Activated CD8-positive, alpha-beta T cell treated with anti-CD3 and anti-CD28 coated beads, Interleukin-2, amount 10 ng/mL, durations not matched to agents 7 days and 5 days (primary cell): ENCODE results near the gene TAGLN2. TPM values are rescaled to one million over a fixed set of nuclear protein-coding genes. Genes with fewer than 3 reads are reported as not detected.

ENCODE experiments used
- ATAC-seq: fragments of 150-1000 bp; cut with Tn5 transposase; one replicate; pipeline ENCODE4 v1.10.0; 2021; ENCODE audit warnings: moderate library complexity
- CTCF ChIA-PET: fragments of 350-600 bp; sonication (Branson Sonifier 250); formaldehyde crosslinking; loops from one replicate; lab custom pipeline; 2021; ENCODE audit warnings: antibody characterized with exemption; lab: Charles Lee
- POLR2A ChIA-PET: fragments of 350-600 bp; sonication (Branson Sonifier 250); formaldehyde crosslinking; loops from one replicate; lab custom pipeline; 2021; ENCODE audit warnings: antibody characterized with exemption; lab: Charles Lee
- DNase-seq: peaks from one replicate; pipeline ENCODE4 v3.0.0-alpha.2; 2020
- H3K27ac Mint-ChIP-seq: one replicate; pipeline ENCODE4 v1.8.0; 2021; ENCODE audit warnings: mild to moderate bottlenecking, mixed read lengths
- H3K27me3 Mint-ChIP-seq: one replicate; pipeline ENCODE4 v1.8.0; 2021; ENCODE audit warnings: low read depth, mixed read lengths
- H3K36me3 Mint-ChIP-seq: one replicate; pipeline ENCODE4 v1.8.0; 2021; ENCODE audit warnings: low read depth, mixed read lengths
- H3K4me1 Mint-ChIP-seq: one replicate; pipeline ENCODE4 v1.8.0; 2021; ENCODE audit warnings: low read depth, mixed read lengths
- H3K4me3 Mint-ChIP-seq: one replicate; pipeline ENCODE4 v1.8.0; 2021; ENCODE audit warnings: mild to moderate bottlenecking, mixed read lengths
- H3K9me3 Mint-ChIP-seq: one replicate; pipeline ENCODE4 v1.8.0; 2022; ENCODE audit warnings: mixed read lengths; ENCODE audit not compliant: insufficient read depth
- total RNA-seq, 2 experiments: library from RNA; stranded (reverse); gene quantifications; one replicate each; pipeline ENCODE4 v1.2.3, GENCODE V29; 2021

The TAGLN2 gene
- total RNA-seq, result 100 to 1,000 TPM; 476 to 510 TPM

DNA sequence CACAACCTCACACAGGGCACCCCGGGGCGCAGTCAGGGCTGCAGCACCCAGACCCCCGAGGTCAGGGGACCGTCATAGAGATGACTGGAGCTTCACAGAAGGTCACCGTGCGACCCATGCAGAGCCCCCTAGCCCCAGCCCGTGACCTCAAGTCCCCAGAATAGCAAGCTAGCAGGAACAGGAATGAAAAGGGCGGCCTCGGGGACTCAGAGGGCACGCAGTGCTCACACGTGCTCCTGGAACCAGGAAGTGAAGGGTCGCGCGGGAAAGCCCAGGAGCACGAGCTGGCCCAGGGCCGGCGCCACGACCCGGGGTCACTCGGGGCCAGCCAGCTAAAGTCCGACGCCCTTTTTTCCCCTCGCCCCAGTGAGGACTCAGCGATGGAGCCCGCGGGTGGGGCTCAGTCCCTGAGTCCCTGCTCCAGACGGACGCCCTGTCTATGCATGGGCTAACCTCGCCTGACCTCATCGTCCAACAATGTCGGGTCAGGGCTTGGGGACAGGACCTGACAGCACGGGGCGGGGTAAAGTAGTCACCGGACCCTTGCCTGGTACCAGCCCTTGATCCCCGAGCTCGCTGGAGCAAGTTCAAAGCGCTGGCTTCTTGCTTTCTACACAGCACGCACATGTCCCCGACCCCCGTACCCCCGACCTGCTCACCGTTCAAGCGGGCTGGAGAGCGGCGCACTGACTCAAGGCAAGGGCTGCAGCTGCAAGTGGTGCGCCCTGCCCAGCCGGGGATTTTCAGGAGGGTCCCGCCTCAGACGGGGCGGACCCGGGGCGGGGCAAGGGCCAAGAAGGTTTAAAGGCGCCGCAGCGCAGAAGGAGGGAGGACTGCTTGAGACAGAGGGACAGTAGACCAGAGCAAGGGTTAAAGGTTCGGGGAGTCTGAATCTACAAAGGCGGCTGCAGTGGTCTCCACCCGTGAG, at the start of gene TAGLN2:
Gene TAGLN2, minus strand, starts transcription at position 717 of the 928 bp plus-strand sequence. CDS start 4,998 bp downstream, outside the sequence.
- Mint-ChIP-seq H3K27ac (peak within 1 kb of the TSS; percentile 96), H3K4me1 (peaks cover 44% of the 10 kb centered on the region), H3K4me3 (peak within 1 kb of the TSS; percentile 90), H3K27me3 (no peaks in the 10 kb centered on the region), H3K36me3 (peaks cover 41% of the 10 kb centered on the region), H3K9me3 (no peaks in the 10 kb centered on the region)
- ChIA-PET POLR2A (interaction anchor here (0.7 to 3.8 kb wide), 18 partner anchors 9 to 916 kb away, joined by 3 to 33 read pairs (median 6); partner anchors contain the start of genes IFI16 and PIGM), CTCF (interaction anchor here (0.7 to 6.7 kb wide), 8 partner anchors 10 to 144 kb away, joined by 3 to 49 read pairs (median 4); partner anchors contain the start of gene DUSP23)
- DNase-seq (peak; percentile 90), ATAC-seq (peak; percentile 66)

GRCh38 chr1:159974350-159974965, 49.2 kb upstream of the TAGLN2 start:
- ChIA-PET POLR2A (no interaction called here), CTCF (interaction anchor here (3.0 kb wide), 1 partner anchor 32 kb away, joined by 15 read pairs; no protein-coding TSS in a partner anchor)
- Mint-ChIP-seq H3K27ac (no peak overlapping the region), H3K9me3 (no peaks in the 10 kb centered on the region), H3K4me1 (no peaks in the 10 kb centered on the region), H3K36me3 (no peaks in the 10 kb centered on the region), H3K4me3 (no peak overlapping the region), H3K27me3 (peaks cover 27% of the 10 kb centered on the region)
- ATAC-seq, result no peak
- no peak for DNase-seq

DNA sequence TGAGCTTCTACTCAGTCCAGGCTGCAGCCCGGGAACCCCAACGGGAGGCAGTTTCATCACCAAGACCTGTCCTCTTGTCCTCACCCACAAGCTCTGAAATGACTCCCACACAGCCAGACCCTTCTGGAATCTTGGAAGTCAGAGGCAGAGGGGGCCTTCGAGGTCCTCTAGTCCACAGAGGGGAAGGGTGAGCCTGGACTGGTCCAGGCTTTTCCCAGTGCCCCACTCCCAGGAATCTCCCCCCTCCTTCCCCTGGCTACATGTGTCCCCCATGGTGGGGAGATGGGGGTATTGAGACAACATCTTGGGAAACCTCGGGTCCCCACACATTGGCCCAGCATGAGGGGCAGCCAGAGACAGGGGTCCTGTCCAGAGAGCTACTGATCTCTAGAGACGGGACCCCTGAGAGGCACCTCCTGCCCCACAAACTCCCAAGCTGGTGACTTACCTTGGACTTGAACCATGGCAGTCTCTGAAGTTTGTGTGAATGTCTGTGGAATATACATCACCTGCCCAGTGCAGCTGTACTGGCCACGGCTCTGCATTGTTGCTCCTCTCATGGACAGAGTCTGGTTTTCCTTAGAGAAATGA, 48.1 kb upstream of the TAGLN2 start:
- ChIA-PET POLR2A (no interaction called here), CTCF (interaction anchor here (3.0 kb wide), 1 partner anchor 33 kb away, joined by 15 read pairs; no protein-coding TSS in a partner anchor)
- Mint-ChIP-seq H3K4me1 (no peaks in the 10 kb centered on the region), H3K36me3 (no peaks in the 10 kb centered on the region), H3K27ac (no peak overlapping the region), H3K4me3 (no peak overlapping the region), H3K9me3 (no peaks in the 10 kb centered on the region), H3K27me3 (peaks cover 24% of the 10 kb centered on the region)
- DNase-seq (no peak), ATAC-seq (no peak)

DNA sequence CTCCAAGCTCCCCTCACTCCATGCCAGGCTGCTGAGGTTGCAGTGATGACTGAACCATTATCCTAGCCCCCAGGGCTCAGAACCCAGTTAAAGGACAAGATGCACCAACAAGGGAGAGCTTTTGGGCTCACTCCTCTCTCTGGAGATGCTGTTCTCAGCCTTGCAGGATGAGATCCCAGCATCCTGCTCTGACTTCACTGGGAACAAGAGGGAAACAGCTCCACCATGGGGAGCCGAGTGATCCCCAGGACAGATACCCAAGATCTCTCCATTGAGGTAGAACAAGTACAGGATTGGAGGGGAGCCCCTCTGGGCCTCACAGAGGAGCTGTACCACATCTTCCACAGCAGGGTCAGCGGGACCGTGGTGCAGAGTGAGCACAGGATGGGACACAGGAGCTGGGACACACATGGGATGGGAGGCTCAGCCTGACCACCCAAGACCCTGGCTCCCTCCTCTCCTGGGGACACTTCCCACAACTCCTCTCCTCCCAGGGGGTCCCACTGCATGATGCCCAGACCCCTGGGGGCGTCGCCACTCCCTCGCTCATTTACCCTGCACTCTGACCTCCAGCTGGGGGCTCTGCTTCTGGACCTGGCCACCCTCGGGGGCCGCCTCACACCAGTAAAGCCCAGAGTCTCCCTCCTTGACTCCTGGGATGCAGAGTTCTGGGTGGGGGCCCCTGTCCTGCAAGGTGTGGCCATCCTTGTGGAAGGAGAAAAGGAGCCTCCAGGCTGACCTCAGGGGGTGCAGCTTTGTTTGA, 47.3 kb upstream of the TAGLN2 start:
- POLR2A ChIA-PET, result interaction anchor here (0.6 kb wide), 1 partner anchor 1799 kb away, joined by 3 read pairs; no protein-coding TSS in a partner anchor
- no peak overlapping the region for H3K4me3 Mint-ChIP-seq
- CTCF ChIA-PET, result interaction anchor here (3.0 kb wide), 1 partner anchor 34 kb away, joined by 15 read pairs; no protein-coding TSS in a partner anchor
- no peaks in the 10 kb centered on the region for H3K4me1 Mint-ChIP-seq
- DNase-seq, result no peak
- no peaks in the 10 kb centered on the region for H3K9me3 Mint-ChIP-seq
- peaks cover 22% of the 10 kb centered on the region for H3K27me3 Mint-ChIP-seq
- no peak overlapping the region for H3K27ac Mint-ChIP-seq
- ATAC-seq, result no peak
- no peaks in the 10 kb centered on the region for H3K36me3 Mint-ChIP-seq

DNA sequence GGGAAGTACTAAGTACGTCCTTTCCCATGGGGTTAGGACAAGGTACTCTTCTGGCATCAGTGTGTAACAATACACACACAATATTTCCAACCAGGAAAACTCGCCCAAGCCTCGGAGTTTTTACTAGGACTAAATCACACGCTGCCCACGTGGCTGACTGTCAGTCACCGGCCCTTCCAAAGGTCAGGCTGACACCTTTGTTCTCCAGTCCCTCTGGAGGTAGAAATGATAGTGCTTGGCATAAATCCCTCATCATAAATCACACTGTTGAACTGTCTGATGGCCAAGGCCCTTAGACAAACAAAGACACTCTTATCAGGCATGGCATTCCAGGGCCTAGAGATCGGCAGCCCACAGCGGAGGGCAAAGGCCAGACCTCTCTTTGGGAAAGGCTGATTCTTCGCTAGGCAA, 45.6 kb upstream of the TAGLN2 start:
- POLR2A ChIA-PET, result no interaction called here
- Mint-ChIP-seq H3K36me3 (no peaks in the 10 kb centered on the region), H3K27me3 (peaks cover 20% of the 10 kb centered on the region), H3K27ac (no peak overlapping the region), H3K9me3 (no peaks in the 10 kb centered on the region), H3K4me1 (no peaks in the 10 kb centered on the region), H3K4me3 (no peak overlapping the region)
- CTCF ChIA-PET, result interaction anchor here (0.8 to 3.2 kb wide), 2 partner anchors 24 to 36 kb away, joined by 3 to 12 read pairs; no protein-coding TSS in a partner anchor
- DNase-seq (no peak), ATAC-seq (no peak)

- H3K4me1 Mint-ChIP-seq, result no peaks in the 10 kb centered on the region
- ATAC-seq (no peak), DNase-seq (no peak)
- CTCF ChIA-PET, result interaction anchor here (3.2 kb wide), 1 partner anchor 39 kb away, joined by 12 read pairs; no protein-coding TSS in a partner anchor
- no peak overlapping the region for H3K27ac Mint-ChIP-seq
- POLR2A ChIA-PET, result no interaction called here
- no peaks in the 10 kb centered on the region for H3K9me3 Mint-ChIP-seq
- H3K4me3 Mint-ChIP-seq, result no peak overlapping the region
- no peaks in the 10 kb centered on the region for H3K36me3 Mint-ChIP-seq
- H3K27me3 Mint-ChIP-seq, result peaks cover 31% of the 10 kb centered on the region
Observed at GRCh38 chr1:159968901-159969300, 43.6 kb upstream of the TAGLN2 start.

- no peaks in the 10 kb centered on the region for H3K36me3 Mint-ChIP-seq
- ChIA-PET POLR2A (no interaction called here), CTCF (interaction anchor here (0.8 to 2.4 kb wide), 3 partner anchors 40 to 42 kb away, joined by 3 to 6 read pairs (median 4); no protein-coding TSS in a partner anchor)
- H3K4me3 Mint-ChIP-seq, result no peak overlapping the region
- ATAC-seq, result no peak
- no peak for DNase-seq
- H3K9me3 Mint-ChIP-seq, result no peaks in the 10 kb centered on the region
- no peak overlapping the region for H3K27ac Mint-ChIP-seq
- H3K4me1 Mint-ChIP-seq, result no peaks in the 10 kb centered on the region
- H3K27me3 Mint-ChIP-seq, result peaks cover 31% of the 10 kb centered on the region
Observed at GRCh38 chr1:159965263-159965662, 40.0 kb upstream of the TAGLN2 start.

DNA sequence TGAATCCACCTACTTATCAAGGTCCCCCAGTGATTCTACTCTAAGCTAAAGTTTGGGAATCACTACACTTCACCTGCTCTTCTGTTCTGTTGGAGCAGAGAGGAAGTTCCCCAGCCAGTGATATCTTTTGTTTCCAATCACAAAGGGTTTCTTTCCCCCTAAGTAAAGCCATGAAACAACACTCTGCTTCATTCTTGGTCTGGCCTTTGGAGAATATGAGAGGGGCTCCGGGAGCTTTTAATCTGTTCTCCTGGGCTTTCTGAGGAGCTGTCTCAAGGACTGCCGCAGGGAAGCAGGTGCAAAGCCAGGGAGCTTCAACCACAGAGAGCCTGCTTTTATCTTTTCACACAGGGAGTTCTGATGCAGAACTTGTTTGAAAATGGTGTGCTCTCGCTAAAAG, 38.8 kb upstream of the TAGLN2 start:
- no peak for ATAC-seq
- H3K4me3 Mint-ChIP-seq, result no peak overlapping the region
- H3K27me3 Mint-ChIP-seq, result peaks cover 36% of the 10 kb centered on the region
- POLR2A ChIA-PET, result no interaction called here
- no peak for DNase-seq
- no peak overlapping the region for H3K27ac Mint-ChIP-seq
- no peaks in the 10 kb centered on the region for H3K4me1 Mint-ChIP-seq
- no peaks in the 10 kb centered on the region for H3K36me3 Mint-ChIP-seq
- H3K9me3 Mint-ChIP-seq, result no peaks in the 10 kb centered on the region
- CTCF ChIA-PET, result interaction anchor here (2.4 kb wide), 1 partner anchor 44 kb away, joined by 6 read pairs; no protein-coding TSS in a partner anchor

- peaks cover 24% of the 10 kb centered on the region for H3K27me3 Mint-ChIP-seq
- H3K4me1 Mint-ChIP-seq, result no peaks in the 10 kb centered on the region
- no peak for ATAC-seq
- no peaks in the 10 kb centered on the region for H3K36me3 Mint-ChIP-seq
- DNase-seq, result no peak
- ChIA-PET CTCF (no interaction called here), POLR2A (no interaction called here)
- no peak overlapping the region for H3K27ac Mint-ChIP-seq
- H3K9me3 Mint-ChIP-seq, result no peaks in the 10 kb centered on the region
- no peak overlapping the region for H3K4me3 Mint-ChIP-seq
Observed at GRCh38 chr1:159962176-159962575, 36.9 kb upstream of the TAGLN2 start.

- Mint-ChIP-seq H3K27me3 (peaks cover 22% of the 10 kb centered on the region), H3K27ac (no peak overlapping the region), H3K36me3 (no peaks in the 10 kb centered on the region), H3K4me1 (no peaks in the 10 kb centered on the region), H3K9me3 (no peaks in the 10 kb centered on the region), H3K4me3 (no peak overlapping the region)
- DNase-seq, result no peak
- no peak for ATAC-seq
- CTCF ChIA-PET, result no interaction called here
- POLR2A ChIA-PET, result interaction anchor here (0.6 kb wide), 1 partner anchor 35 kb away, joined by 3 read pairs; no protein-coding TSS in a partner anchor
Observed at GRCh38 chr1:159961636-159962035, 36.3 kb upstream of the TAGLN2 start.
